Heart left ventricle (tissue), 16 donors: Measurements from ENCODE around the gene PPID. TPM values are rescaled to one million over a fixed set of nuclear protein-coding genes. Genes with fewer than 3 reads are reported as not detected.
"Not testable (repeated sequence)": the region's sequence is repeated elsewhere in the genome, so short reads cannot be mapped to it uniquely, and the experiment has no call there.

Source experiments
- ATAC-seq, 4 donors: fragments of 200-7000 bp; cut with Tn5 transposase; one replicate each; pipeline ENCODE4 v1.9.1; 2020 to 2022; ENCODE audit warnings: moderate library complexity in 4 of 4, mild to moderate bottlenecking in 3 of 4, moderate number of reproducible peaks in 1 of 4
- DNase-seq, 5 donors: peaks; one replicate each; pipeline ENCODE4 v3.0.0-alpha.2; 2020
- H3K27ac ChIP-seq, 12 donors: fragments of 200-600 bp; sonication (generic) in 4 of 12; one replicate each; pipeline versions ENCODE4 v1.5.0 to v1.8.0; 2016 to 2022; ENCODE audit warnings: mild to moderate bottlenecking in 2 of 12
- H3K27me3 ChIP-seq, 9 donors: fragments of 200-600 bp; sonication (generic) in 2 of 9; one replicate each; pipeline versions ENCODE4 v1.5.1 to v1.8.0; 2016 to 2022; ENCODE audit warnings: mild to moderate bottlenecking in 3 of 9
- H3K36me3 ChIP-seq, 9 donors: fragments of 200-600 bp; sonication (generic) in 2 of 9; one replicate each; pipeline versions ENCODE4 v1.5.0 to v1.8.0; 2018 to 2022; ENCODE audit warnings: mild to moderate bottlenecking in 2 of 9
- H3K4me1 ChIP-seq, 12 donors: fragments of 200-600 bp; sonication (generic) in 4 of 12; one replicate each; pipeline versions ENCODE4 v1.5.0 to v1.8.0; 2016 to 2022; ENCODE audit warnings: mild to moderate bottlenecking in 3 of 12
- H3K4me3 ChIP-seq, 12 donors: fragments of 200-600 bp; sonication (generic) in 4 of 12; one replicate each; pipeline versions ENCODE4 v1.5.0 to v1.8.0; 2017 to 2022; ENCODE audit warnings: mild to moderate bottlenecking in 9 of 12, moderate library complexity in 4 of 12
- H3K9me3 ChIP-seq, 12 donors: fragments of 200-600 bp; sonication (generic) in 4 of 12; one replicate each; pipeline versions ENCODE4 v1.5.0 to v1.8.0; 2016 to 2022; ENCODE audit warnings: mild to moderate bottlenecking in 1 of 12
- CTCF ChIP-seq, 12 donors: fragments of 200-600 bp; sonication (generic) in 4 of 12; IDR thresholded peaks; one replicate each; pipeline versions ENCODE4 v1.5.0 to v1.8.0; 2018 to 2022; ENCODE audit warnings: antibody characterized with exemption in 12 of 12, mild to moderate bottlenecking in 5 of 12
- POLR2A ChIP-seq, 2 donors: fragments of 450-650 bp; IDR thresholded peaks; one replicate each; pipeline ENCODE4 v1.6.1; 2017; ENCODE audit warnings: antibody characterized with exemption in 2 of 2, mild to moderate bottlenecking in 2 of 2, moderate library complexity in 2 of 2
- WGBS, 4 donors: extraction: QIAGEN DNeasy Blood & Tissue Kit in 2 of 4; methylation state at CpG; one replicate each; pipeline versions ENCODE4 v1.1.5 to v1.1.7; 2013 to 2018; 5-methylcytosine and 5-hydroxymethylcytosine counted together
- intact Hi-C, 10 donors: fragments of 100-400 bp; cut with DNase I; formaldehyde crosslinking; loops; one replicate each; pipeline versions ENCODE4 v1.11.1 to v1.14.2; 2022
- polyA plus RNA-seq, 2 donors: library from polyadenylated mRNA; stranded (reverse); fragments of 200-250 nt; gene quantifications; one replicate each; pipeline ENCODE4 v1.2.3, GENCODE V29; 2013
- total RNA-seq, 9 donors: library from RNA; depleted of rRNA in 2 of 9; stranded (reverse); fragments of >200 nt in 2 of 9; fragmentation: NEBNext Ultra II Directional in 3 of 9; extraction: Animal tissue kit (Norgen Biotek cat#: 25700) in 3 of 9; gene quantifications; one replicate each; pipeline versions ENCODE4 v1.1.0 to v1.2.4, GENCODE V29; 2016 to 2023
- donor health status: ischemic (EF 13 %, LVEDD 7.1; RV severe dilation, severe dysfunction).
- donor health status: healthy with polysubstance abuse.
- donor health status: DM: no; HTN: yes; CAD: no.
- donor health status: DM: no; HTN: no; CAD: no.
- donor health status: ischemic (EF 25% LVEDD 6.9; RV normal size, moderate dysfunction).
- donor health status: ischemic (EF 25% LVEDD 5.7; RV mildly dilated, moderate dysfunction).
- donor health status: healthy.
- donor health status: DM: yes; HTN: yes; CAD: no.
- donor health status: ischemic (EF 35%, LVEDD 5.7; RV mildly dilated, moderate dysfunction).
- donor health status: nonischemic (EF 11% LVEDD 7.7; RV severe dilation, severe dysfunction).
- donor health status: DM: yes; HTN: yes; CAD: no.
- donor health status: PGD.
- donor health status: ischemic (EF 29% LVEDD 5.4; RV normal size, mild dysfunction).
- donor health status: nonischemic (EF 23%, LVEDD 6.1; RV moderate dilation, normal function).

Gene PPID
- total and polyA plus RNA-seq, 11 donors = 24.1 to 55.3 (median 32.1) TPM

- intact Hi-C loops = no loop called here
- Histone ChIP-seq H3K27ac (no peak overlapping the region), H3K9me3 (no peaks in the 10 kb centered on the region), H3K4me3 (no peak overlapping the region), H3K4me1 (peaks cover 0 to 19% (median 3%) of the 10 kb centered on the region in 12 donors), H3K27me3 (no peaks in the 10 kb centered on the region), H3K36me3 (no peaks in the 10 kb centered on the region)
- ATAC-seq (no peak), DNase-seq (no peak)
- 47 to 49% (median 47%) methylated on average over 2 of the region's 2 CpGs for WGBS, 4 donors
- TF ChIP-seq POLR2A (IDR thresholded peaks at IDR 0.05) (no peak), CTCF (IDR thresholded peaks at IDR 0.05) (no peak)
These were observed 40.3 kb upstream of the PPID start for GRCh38 chr4:158763462-158763861.

- H3K27ac ChIP-seq = no peak overlapping the region
- no peaks in the 10 kb centered on the region for H3K36me3 ChIP-seq
- WGBS, 4 donors = 73 to 81% (median 78%) methylated on average over 4 of the region's 4 CpGs
- H3K9me3 ChIP-seq = no peaks in the 10 kb centered on the region
- H3K4me3 ChIP-seq = no peak overlapping the region
- peaks cover 0 to 14% (median 0%) of the 10 kb centered on the region in 12 donors for H3K4me1 ChIP-seq
- ATAC-seq (no peak), DNase-seq (no peak)
- H3K27me3 ChIP-seq = no peaks in the 10 kb centered on the region
- intact Hi-C loops = no loop called here
- TF ChIP-seq CTCF (IDR thresholded peaks at IDR 0.05) (no peak), POLR2A (IDR thresholded peaks at IDR 0.05) (no peak)
These were observed 39.4 kb upstream of the PPID start for GRCh38 chr4:158762553-158762952.

GRCh38 chr4:158760866-158761265 lies 37.7 kb upstream of the PPID start:
- ATAC-seq = no peak
- intact Hi-C loops = no loop called here
- WGBS, 4 donors = 85 to 90% (median 88%) methylated on average over 4 of the region's 4 CpGs

GRCh38 chr4:158759539-158759938 lies 36.3 kb upstream of the PPID start:
- 95 to 98% (median 97%) methylated on average over 17 to 20 of the region's 20 CpGs for WGBS, 4 donors
- intact Hi-C loops, H3K27me3 ChIP-seq, H3K9me3 ChIP-seq, H3K36me3 ChIP-seq, H3K4me1 ChIP-seq, H3K4me3 ChIP-seq, DNase-seq, ATAC-seq, H3K27ac ChIP-seq: not testable (repeated sequence)

More at GRCh38 chr4:158760866-158761265, 37.7 kb upstream of the PPID start:
- Histone ChIP-seq H3K36me3 (no peaks in the 10 kb centered on the region), H3K9me3 (peaks cover 0 to 10% (median 0%) of the 10 kb centered on the region in 12 donors), H3K27ac (no peak overlapping the region), H3K27me3 (no peaks in the 10 kb centered on the region), H3K4me3 (no peak overlapping the region), H3K4me1 (no peaks in the 10 kb centered on the region)
- TF ChIP-seq CTCF (IDR thresholded peaks at IDR 0.05) = no peak
- TF ChIP-seq POLR2A (IDR thresholded peaks at IDR 0.05) = no peak
- no peak for DNase-seq

GRCh38 chr4:158758703-158759102 lies 35.5 kb upstream of the PPID start:
- no peak overlapping the region for H3K27ac ChIP-seq
- ATAC-seq (no peak), DNase-seq (no peak)
- 94 to 97% (median 96%) methylated on average over 4 of the region's 4 CpGs for WGBS, 4 donors
- TF ChIP-seq CTCF (IDR thresholded peaks at IDR 0.05) = no peak
- no peak for TF ChIP-seq POLR2A (IDR thresholded peaks at IDR 0.05)
- intact Hi-C loops = no loop called here
- peaks cover 0 to 10% (median 0%) of the 10 kb centered on the region in 12 donors for H3K9me3 ChIP-seq
- H3K36me3 ChIP-seq = no peaks in the 10 kb centered on the region
- no peaks in the 10 kb centered on the region for H3K4me1 ChIP-seq
- no peaks in the 10 kb centered on the region for H3K27me3 ChIP-seq
- H3K4me3 ChIP-seq = no peak overlapping the region
